ENCODE data around the gene POLRMT.
"Not testable (repeated sequence)": the region's sequence is repeated elsewhere in the genome, so short reads cannot be mapped to it uniquely, and the experiment has no call there.

POLRMT gene

GRCh38 chr19:593055-593454 lies 40.3 kb downstream of the POLRMT start:
- DNase-seq (ENCODE audit: low read depth): no peak

GRCh38 chr19:592101-592500 lies 41.2 kb downstream of the POLRMT start:
- DNase-seq (ENCODE audit: low read depth): no peak

- DNase-seq (ENCODE audit: low read depth): no peak
Measured at GRCh38 chr19:591099-591958, 42.0 kb downstream of the POLRMT start.

- DNase-seq (ENCODE audit: low read depth): no peak
Measured at GRCh38 chr19:590750-591098, 42.6 kb downstream of the POLRMT start.

- no peak for DNase-seq (ENCODE audit: low read depth)
Measured at GRCh38 chr19:590396-590745, 43.0 kb downstream of the POLRMT start.

GRCh38 chr19:589693-590395 lies 43.5 kb downstream of the POLRMT start, which contains the start of gene HCN2:
Gene HCN2, plus strand, starts transcription at chr19:589881. Its CDS starts 65 bp downstream, at chr19:589946.
- DNase-seq (ENCODE audit: low read depth): no peak

- DNase-seq (ENCODE audit: low read depth): no peak
Measured at GRCh38 chr19:588741-589692, 44.3 kb downstream of the POLRMT start.

- no peak for DNase-seq (ENCODE audit: low read depth)
Measured at GRCh38 chr19:588093-588740, 45.1 kb downstream of the POLRMT start.

GRCh38 chr19:585551-586110 lies 47.7 kb downstream of the POLRMT start:
- no peak for DNase-seq (ENCODE audit: low read depth)

GRCh38 chr19:585146-585545 lies 48.2 kb downstream of the POLRMT start:
- DNase-seq (ENCODE audit: low read depth): not testable (repeated sequence)

GRCh38 chr19:584240-585001 lies 48.9 kb downstream of the POLRMT start:
- no peak for DNase-seq (ENCODE audit: low read depth)

GRCh38 chr19:583968-584239 lies 49.4 kb downstream of the POLRMT start:
- no peak for DNase-seq (ENCODE audit: low read depth)

GRCh38 chr19:583198-583967 lies 50.0 kb downstream of the POLRMT start:
- no peak for DNase-seq (ENCODE audit: low read depth)

- no peak for DNase-seq (ENCODE audit: low read depth)
Measured at GRCh38 chr19:582497-583197, 50.7 kb downstream of the POLRMT start.

- DNase-seq (ENCODE audit: low read depth): no peak
Measured at GRCh38 chr19:581399-582111, 51.8 kb downstream of the POLRMT start.

- DNase-seq (ENCODE audit: low read depth): no peak
Measured at GRCh38 chr19:580274-580835, 53.0 kb downstream of the POLRMT start.

GRCh38 chr19:579842-580155 lies 53.5 kb downstream of the POLRMT start:
- DNase-seq (ENCODE audit: low read depth): no peak

- DNase-seq (ENCODE audit: low read depth): no peak
Measured at GRCh38 chr19:579111-579841, 54.1 kb downstream of the POLRMT start.
